ENCODE measurements around the gene SUPT3H.

GRCh38 chr6:45192556-45192955 lies 185.2 kb downstream of the SUPT3H start:
- TF ChIP-seq GTF2F1 (IDR thresholded peaks at IDR 0.05; ENCODE audit: low read length) (no peak), THAP9 (CRISPR knock-in tag; IDR thresholded peaks at IDR 0.05; ENCODE audit: borderline replicate concordance) (no peak), GABPA (IDR thresholded peaks at IDR 0.05; ENCODE audit: low read depth, low read length) (no peak), GABPA (CRISPR knock-in tag; IDR thresholded peaks at IDR 0.05; ENCODE audit: low read depth) (no peak), CTCF (CRISPR knock-in tag; IDR thresholded peaks at IDR 0.05) (no peak), SMC3 (IDR thresholded peaks at IDR 0.05; ENCODE audit: low read length) (no peak)

All from HepG2 (cell line).